GM18909 (cell line): ENCODE data around the gene ZNF460.

Experiments
- ATAC-seq: cut with Tn5 transposase; IDR thresholded peaks from one replicate; pipeline ENCODE4 v1.9.1; 2021; ENCODE audit warnings: mild to moderate bottlenecking; ENCODE audit not compliant: unreplicated experiment, poor library complexity

The ZNF460 gene

DNA sequence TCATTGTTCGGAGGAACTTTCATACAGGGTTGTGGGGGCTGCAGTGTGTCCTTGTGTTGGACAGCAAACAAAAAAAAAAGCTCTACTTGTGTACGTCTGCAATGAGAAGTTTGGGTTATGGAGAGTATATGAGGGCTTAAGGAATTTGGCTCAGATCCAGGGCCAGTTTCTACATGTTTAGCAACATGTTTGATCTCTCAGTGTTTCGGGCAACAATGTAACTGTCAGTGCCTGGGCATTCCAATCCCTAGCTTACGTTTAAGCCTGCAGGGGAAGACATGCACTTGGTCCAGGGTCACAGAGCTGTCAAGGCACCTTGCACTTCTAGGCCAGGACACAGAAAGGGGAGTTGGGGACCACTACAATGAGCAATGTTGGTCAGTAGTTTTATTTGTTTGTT lies 53.9 kb downstream of the ZNF460 start:
- ATAC-seq, result no peak

DNA sequence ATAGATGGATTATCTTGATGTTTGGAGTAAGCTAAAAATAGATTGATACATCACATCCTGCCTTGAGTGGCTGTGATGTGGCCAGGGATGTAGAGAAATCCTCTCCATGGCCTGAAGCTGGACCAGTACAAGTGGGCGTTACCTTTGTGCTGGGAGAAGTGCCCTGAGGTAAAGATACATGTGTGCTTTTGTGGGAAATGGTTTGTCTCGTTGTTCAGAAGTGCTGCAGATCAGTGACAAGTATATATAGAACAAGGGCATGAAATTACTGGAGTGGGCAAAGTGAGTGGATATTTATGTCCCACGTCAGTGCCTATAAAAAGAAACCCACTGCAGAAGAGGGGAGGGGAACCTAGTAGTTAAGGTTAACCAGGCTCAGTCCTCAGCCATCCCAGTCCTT lies 58.6 kb downstream of the ZNF460 start:
- ATAC-seq, result no peak

DNA sequence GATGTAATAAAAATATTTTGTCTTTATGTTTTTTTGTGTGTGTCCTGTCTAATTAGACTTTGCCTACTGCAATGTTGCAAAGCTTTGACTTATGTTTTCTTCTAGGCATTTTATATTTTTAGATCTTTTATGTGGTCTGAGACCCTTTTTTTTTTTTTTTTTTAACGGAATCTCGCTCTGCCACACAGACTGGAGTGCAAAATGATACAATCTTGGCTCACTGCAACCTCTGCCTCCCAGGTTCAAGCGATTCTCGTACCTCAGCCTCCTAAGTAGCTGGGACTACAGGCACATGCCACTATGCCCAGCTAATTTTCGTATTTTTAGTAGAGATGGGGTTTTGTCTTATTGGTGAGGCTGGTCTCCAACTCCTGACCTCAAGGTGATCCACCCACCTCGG lies 62.3 kb downstream of the ZNF460 start:
- ATAC-seq, result no peak
